Rectal smooth muscle tissue (tissue), 1 donor: ENCODE measurements around the gene ZYG11A.
"Not testable (repeated sequence)": the region's sequence is repeated elsewhere in the genome, so short reads cannot be mapped to it uniquely, and the experiment has no call there.

Experiments used
- H3K27ac ChIP-seq: one replicate; pipeline ENCODE4 v1.7.0; 2013; ENCODE audit warnings: low read depth, low read length, inconsistent platforms
- H3K27me3 ChIP-seq: one replicate; pipeline ENCODE4 v1.7.0; 2013; ENCODE audit warnings: low read length; ENCODE audit not compliant: control insufficient read depth, insufficient read depth
- H3K36me3 ChIP-seq: one replicate; pipeline ENCODE4 v1.7.0; 2013; ENCODE audit warnings: low read length; ENCODE audit not compliant: control insufficient read depth, insufficient read depth
- H3K4me1 ChIP-seq: one replicate; pipeline ENCODE4 v1.7.0; 2013; ENCODE audit warnings: low read length; ENCODE audit not compliant: control insufficient read depth, insufficient read depth
- H3K4me3 ChIP-seq: one replicate; pipeline ENCODE4 v1.7.0; 2013; ENCODE audit warnings: low read length
- H3K9ac ChIP-seq: one replicate; pipeline ENCODE4 v1.7.0; 2013; ENCODE audit warnings: low read length

Gene ZYG11A

DNA sequence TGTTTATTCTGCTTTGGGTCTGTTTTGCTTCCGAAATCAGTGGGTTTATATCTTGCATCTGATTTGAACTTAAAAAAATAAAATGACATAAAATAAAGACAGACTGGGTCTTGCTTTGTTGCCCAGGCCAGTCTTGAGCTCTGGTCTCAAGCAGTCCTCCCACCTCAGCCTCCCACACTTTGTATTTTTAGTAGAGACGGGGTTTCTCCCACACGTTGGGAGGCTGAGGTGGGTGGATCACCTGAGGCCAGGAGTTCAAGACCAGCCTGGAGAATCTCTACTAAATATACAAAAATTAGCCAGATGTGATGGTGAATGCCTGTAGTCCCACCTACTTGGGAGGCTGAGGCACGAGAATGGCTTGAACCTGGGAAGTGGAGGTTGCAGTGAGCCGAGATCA, 5.9 kb downstream of the ZYG11A start:
- H3K4me3 ChIP-seq: no peak overlapping the region
- no peak overlapping the region for H3K9ac ChIP-seq
- no peaks in the 10 kb centered on the region for H3K27me3 ChIP-seq
- H3K4me1 ChIP-seq: no peaks in the 10 kb centered on the region
- no peak overlapping the region for H3K27ac ChIP-seq
- H3K36me3 ChIP-seq: no peaks in the 10 kb centered on the region

DNA sequence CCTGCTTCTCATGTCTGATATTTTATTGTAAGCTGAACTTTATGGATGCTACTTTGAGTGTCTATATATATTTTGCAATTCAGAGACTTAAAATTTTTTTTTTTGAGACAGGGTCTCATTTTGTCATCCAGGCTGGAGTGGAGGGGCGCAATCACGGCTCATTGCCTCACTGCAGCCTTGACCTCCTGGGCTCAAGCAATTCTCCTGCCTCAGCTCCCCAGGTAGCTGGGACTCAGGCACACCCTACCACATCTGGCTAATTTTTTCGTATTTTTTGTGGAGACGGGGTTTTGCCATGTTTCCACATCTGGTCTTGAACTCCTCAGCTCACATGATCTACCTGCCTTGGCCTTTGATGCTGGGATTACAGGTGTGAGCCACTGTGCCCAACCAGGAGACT, 8.4 kb downstream of the ZYG11A start:
- Histone ChIP-seq H3K36me3 (no peaks in the 10 kb centered on the region), H3K4me1 (no peaks in the 10 kb centered on the region), H3K4me3 (no peak overlapping the region), H3K9ac (no peak overlapping the region), H3K27me3 (no peaks in the 10 kb centered on the region), H3K27ac (no peak overlapping the region)

DNA sequence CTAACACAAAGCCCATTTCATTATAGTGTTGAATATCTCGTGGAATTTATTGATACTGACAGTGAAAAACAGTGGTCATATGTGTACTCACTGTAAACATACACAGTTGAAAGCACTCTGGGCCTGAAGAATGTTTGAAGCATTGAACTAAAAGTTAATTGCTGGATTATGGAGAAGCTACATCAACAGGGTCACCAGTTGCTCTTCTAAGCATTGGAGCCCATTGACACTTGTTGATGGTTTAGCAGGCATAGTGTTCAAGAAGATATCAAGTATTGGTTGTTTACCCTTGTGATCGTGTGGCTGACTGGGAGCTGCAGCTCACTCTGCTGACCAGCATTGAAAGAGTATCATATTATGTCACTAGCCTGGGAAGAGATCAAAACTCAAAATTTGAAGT, 10.3 kb downstream of the ZYG11A start:
- Histone ChIP-seq H3K9ac (no peak overlapping the region), H3K4me3 (no peak overlapping the region), H3K27ac (no peak overlapping the region)

DNA sequence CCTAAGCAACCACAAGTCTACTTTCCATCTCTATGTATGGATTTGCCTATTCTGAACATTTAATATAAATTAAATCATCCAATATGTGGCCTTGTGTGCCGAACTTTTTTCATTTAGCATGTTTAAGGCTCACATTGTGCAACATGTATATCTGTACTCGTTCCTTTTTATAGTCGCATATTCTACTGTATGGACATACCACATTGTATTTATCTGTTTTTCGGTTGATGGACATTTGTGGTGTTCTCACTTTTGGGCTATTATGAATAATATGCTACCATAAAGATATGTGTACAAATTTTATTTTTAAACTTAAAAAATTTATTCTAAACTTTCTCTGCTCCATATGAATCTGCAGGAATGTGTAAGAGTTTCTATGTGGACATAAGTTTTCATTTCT, 13.0 kb downstream of the ZYG11A start:
- Histone ChIP-seq H3K36me3 (no peaks in the 10 kb centered on the region), H3K4me3 (no peak overlapping the region), H3K9ac (no peak overlapping the region), H3K27ac (no peak overlapping the region), H3K4me1 (no peaks in the 10 kb centered on the region), H3K27me3 (no peaks in the 10 kb centered on the region)

More for the DNA sequence above, 10.3 kb downstream of the ZYG11A start:
- Histone ChIP-seq H3K4me1 (no peaks in the 10 kb centered on the region), H3K36me3 (no peaks in the 10 kb centered on the region), H3K27me3 (no peaks in the 10 kb centered on the region)

DNA sequence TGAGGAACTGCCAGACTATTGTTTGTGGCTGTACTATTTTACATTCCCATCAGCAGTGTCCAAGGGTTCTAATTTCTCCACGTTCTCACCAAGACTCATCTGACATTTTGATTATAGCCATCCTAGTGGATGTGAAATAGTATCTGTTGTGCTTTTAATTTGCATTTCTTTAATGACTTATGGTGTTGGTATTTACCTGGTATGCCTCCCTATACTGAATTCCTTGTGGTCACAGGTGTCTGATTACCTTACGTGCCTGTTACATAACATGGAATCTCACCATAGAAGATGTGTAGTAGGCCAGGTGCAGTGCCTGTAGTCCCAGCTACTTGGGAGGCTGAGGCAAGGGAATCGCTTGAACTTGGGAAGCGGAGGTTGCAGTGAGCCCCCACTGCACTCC, 13.5 kb downstream of the ZYG11A start:
- no peak overlapping the region for H3K4me3 ChIP-seq
- H3K27ac ChIP-seq: no peak overlapping the region
- H3K36me3 ChIP-seq: no peaks in the 10 kb centered on the region

DNA sequence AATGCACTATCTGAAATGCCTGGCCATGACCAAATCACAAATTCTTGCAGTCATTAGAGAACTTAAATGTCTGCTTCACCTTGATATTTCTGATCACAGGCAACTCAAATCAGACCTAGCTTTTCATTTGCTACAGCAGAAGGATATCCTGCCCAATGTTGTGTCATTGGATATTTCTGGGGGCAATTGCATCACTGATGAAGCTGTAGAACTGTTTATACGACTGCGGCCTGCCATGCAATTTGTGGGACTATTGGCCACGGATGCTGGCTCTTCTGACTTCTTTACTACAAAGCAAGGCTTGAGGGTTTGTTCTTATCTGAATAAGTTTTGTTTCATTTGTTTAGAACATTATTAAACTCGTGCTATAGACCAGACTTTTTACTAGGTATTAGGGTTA, 14.9 kb downstream of the ZYG11A start:
- H3K27ac ChIP-seq: no peak overlapping the region
- H3K9ac ChIP-seq: no peak overlapping the region
- H3K36me3 ChIP-seq: no peaks in the 10 kb centered on the region
- no peak overlapping the region for H3K4me3 ChIP-seq
- no peaks in the 10 kb centered on the region for H3K27me3 ChIP-seq
- no peaks in the 10 kb centered on the region for H3K4me1 ChIP-seq

More for the DNA sequence above, 13.5 kb downstream of the ZYG11A start:
- Histone ChIP-seq H3K4me1 (no peaks in the 10 kb centered on the region), H3K9ac (no peak overlapping the region), H3K27me3 (no peaks in the 10 kb centered on the region)

DNA sequence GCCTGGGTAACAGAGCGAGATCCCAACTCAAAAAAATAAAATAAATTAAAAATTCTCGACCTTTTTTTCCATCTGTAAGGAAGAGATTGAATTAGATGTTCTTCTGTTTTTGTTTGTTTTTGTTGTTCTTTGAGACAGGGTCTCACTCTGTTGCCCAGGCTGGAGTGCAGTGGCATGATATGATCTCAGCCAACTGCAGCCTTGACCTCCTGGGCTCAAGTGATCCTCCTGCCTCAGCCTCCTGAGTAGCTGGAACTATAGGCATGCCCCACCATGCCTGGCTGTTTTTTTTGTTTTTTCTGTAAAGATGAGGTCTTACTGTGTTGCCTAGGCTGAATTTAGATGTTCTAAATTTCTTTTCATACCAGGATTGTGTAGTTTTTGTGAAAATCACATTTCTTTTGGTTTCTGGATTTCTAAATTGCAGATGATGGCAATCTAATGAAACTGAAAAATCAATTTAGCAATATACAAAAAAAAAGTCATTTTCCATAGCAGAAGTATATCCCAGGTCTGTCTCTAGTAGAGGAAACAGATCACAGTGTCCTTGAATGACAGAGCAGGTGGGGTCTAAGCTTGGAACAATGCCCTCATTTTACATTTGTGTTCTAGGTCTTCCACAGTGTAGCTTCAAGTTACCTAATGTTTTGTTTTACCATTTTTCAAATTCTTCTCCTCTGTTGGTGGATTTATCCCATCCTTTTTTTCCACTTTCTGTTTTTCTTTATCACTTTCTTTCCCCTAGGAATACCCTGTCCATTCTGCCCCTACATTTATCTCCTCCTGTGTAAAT, 20.3 kb downstream of the ZYG11A start:
- no peak overlapping the region for H3K27ac ChIP-seq
- H3K27me3 ChIP-seq: no peaks in the 10 kb centered on the region
- no peak overlapping the region for H3K4me3 ChIP-seq

DNA sequence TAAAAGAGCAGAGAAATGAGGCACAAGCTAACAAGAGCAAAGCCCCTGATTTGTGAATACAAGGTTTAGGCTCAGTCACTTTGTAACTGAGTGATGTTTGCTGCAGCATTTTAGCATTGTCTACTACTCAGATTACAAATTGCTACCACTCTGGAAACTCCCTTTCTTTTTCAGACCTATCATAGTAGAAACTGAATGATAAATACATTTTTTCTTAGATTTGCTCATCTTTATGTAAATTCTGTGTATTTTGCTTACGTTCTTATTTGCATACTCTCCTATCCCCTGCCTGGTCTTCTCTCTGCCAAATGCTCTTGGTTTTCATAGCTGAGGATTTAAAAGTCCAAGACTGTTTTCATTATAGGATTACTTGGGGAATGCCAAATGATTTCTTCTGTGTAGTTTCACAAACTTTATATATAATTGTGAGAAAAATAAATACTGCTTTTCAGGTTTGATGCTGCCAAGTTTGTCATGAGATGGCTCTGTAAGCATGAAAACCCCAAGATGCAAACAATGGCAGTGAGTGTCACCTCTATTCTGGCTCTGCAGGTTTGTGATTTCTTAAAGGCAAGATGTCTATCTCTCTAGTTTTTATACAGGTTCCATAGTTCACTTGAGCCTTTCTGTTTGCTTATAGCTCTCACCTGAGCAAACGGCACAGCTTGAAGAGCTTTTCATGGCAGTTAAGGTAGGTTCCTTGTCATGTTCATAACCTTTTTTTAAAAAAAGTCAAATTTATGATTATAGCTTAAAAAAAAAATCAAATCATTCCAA, 24.7 kb downstream of the ZYG11A start:
- H3K4me3 ChIP-seq: no peak overlapping the region
- H3K27me3 ChIP-seq: no peaks in the 10 kb centered on the region
- H3K27ac ChIP-seq: no peak overlapping the region
- H3K9ac ChIP-seq: no peak overlapping the region
- H3K36me3 ChIP-seq: no peaks in the 10 kb centered on the region
- H3K4me1 ChIP-seq: no peaks in the 10 kb centered on the region

More for the DNA sequence above, 20.3 kb downstream of the ZYG11A start:
- no peak overlapping the region for H3K9ac ChIP-seq
- no peaks in the 10 kb centered on the region for H3K4me1 ChIP-seq
- no peaks in the 10 kb centered on the region for H3K36me3 ChIP-seq

DNA sequence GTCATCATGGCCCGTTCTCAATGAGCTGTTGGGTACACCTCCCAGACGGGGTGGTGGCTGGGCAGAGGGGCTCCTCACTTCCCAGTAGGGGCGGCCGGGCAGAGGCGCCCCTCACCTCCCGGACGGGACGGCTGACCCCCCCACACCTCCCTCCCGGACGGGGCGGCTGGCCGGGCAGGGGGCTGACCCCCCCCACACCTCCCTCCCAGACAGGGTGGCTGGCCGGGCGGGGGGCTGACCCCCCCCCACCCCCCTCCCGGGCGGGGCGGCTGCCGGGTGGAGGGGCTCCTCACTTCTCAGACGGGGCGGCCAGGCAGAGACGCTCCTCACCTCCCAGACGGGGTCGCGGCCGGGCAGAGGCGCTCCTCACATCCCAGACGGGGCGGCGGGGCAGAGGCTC, 27.2 kb downstream of the ZYG11A start:
- H3K4me1 ChIP-seq, H3K27me3 ChIP-seq, H3K27ac ChIP-seq, H3K4me3 ChIP-seq, H3K36me3 ChIP-seq, H3K9ac ChIP-seq: not testable (repeated sequence)

DNA sequence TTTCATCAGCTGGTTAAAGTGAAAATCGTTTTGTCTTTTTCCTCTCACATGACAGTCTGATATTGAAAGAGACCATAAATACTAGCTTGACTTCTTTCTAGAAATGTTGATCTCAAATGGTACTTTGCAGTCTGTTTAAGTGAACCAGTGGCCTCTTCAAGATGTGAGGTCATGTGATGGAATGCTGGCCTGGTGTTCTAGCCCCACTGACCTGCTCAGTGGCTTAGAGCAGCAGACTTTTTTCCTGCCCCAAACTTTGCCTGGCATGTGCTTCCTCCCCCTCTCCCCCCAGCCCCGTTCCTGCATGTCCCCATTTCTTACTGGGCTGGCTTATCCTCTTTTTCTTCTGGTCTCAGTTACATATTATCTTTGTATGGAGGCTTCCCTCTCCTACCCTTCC, 34.3 kb downstream of the ZYG11A start:
- H3K27ac ChIP-seq: no peak overlapping the region
- H3K36me3 ChIP-seq: no peaks in the 10 kb centered on the region
- H3K4me1 ChIP-seq: no peaks in the 10 kb centered on the region
- no peaks in the 10 kb centered on the region for H3K27me3 ChIP-seq
- H3K9ac ChIP-seq: no peak overlapping the region
- H3K4me3 ChIP-seq: no peak overlapping the region

DNA sequence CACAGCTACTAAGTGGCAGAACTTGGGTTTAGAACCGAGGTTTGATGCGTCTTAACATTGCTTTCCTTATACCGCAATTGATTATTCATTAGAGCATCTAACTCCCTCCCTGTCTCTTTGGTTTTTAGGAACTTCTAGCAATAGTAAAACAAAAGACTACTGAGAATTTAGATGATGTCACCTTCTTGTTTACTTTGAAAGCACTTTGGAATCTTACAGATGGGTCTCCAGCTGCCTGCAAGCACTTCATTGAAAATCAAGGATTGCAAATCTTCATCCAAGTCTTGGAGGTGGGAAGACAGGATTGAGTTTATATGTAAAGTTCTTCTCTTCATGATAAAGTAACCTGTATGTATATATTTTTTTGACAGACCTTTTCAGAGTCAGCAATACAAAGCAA, 35.0 kb downstream of the ZYG11A start:
- no peak overlapping the region for H3K9ac ChIP-seq
- no peaks in the 10 kb centered on the region for H3K27me3 ChIP-seq
- H3K4me3 ChIP-seq: no peak overlapping the region
- H3K4me1 ChIP-seq: no peaks in the 10 kb centered on the region
- H3K27ac ChIP-seq: no peak overlapping the region
- no peaks in the 10 kb centered on the region for H3K36me3 ChIP-seq

DNA sequence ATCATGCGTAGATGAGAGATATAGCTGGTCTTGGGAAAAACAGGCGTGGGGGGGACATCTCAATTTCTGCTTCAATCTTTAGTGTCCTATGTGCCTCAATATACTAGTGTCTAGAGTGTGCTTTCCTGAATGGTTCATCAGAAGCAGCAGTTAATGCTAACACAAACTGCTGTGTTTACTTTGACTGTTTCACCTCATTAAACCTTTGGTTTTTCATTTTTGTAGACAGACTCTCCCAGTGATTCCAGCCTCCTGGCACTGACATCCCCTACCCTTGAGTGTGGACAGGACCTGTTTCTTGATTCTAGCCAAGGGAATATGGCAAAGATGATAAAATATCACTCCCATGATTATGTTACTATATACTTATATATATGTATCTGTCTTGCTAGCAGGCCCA, 37.6 kb downstream of the ZYG11A start:
- H3K4me1 ChIP-seq: no peaks in the 10 kb centered on the region
- H3K27me3 ChIP-seq: no peaks in the 10 kb centered on the region
- no peak overlapping the region for H3K9ac ChIP-seq
- H3K27ac ChIP-seq: no peak overlapping the region
- H3K36me3 ChIP-seq: no peaks in the 10 kb centered on the region
- no peak overlapping the region for H3K4me3 ChIP-seq

DNA sequence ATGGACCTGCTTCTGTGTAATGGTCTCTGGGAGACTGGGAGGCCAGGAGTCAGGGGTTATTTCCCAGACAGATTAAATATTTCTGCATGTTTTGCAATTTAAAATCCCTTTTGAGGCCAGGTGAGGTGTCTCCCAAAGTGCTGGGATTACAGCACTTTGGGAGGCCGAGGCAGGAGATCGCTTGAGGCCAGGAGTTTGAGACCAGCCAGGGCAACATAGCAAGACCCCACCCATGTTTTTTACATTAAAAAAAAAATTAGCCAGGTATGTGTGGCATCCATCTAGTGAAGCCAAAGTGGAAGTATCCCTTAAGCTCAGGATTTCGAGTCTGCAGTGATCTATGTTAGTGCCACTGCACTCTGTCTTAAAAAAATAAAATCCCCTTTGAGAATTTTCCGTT, 44.9 kb downstream of the ZYG11A start:
- no peak overlapping the region for H3K4me3 ChIP-seq
- H3K27ac ChIP-seq: no peak overlapping the region
- H3K36me3 ChIP-seq: no peaks in the 10 kb centered on the region
- H3K27me3 ChIP-seq: no peaks in the 10 kb centered on the region
- H3K4me1 ChIP-seq: no peaks in the 10 kb centered on the region
- H3K9ac ChIP-seq: no peak overlapping the region
